Heart right ventricle (tissue), 16 donors: ENCODE data around the gene AGPAT2. TPM values are rescaled to one million over a fixed set of nuclear protein-coding genes. Genes with fewer than 3 reads are reported as not detected.

Experiments
- ATAC-seq, 8 donors: fragments of 200-7000 bp; cut with Tn5 transposase; one replicate each; pipeline ENCODE4 v1.9.1; 2020; ENCODE audit warnings: mild to moderate bottlenecking in 8 of 8, moderate library complexity in 8 of 8, moderate number of reproducible peaks in 1 of 8
- DNase-seq, 2 donors: peaks; one replicate each; pipeline ENCODE4 v3.0.0-alpha.2; 2020
- H3K27ac ChIP-seq, 10 donors: fragments of 200-600 bp; sonication (generic) in 2 of 10; one replicate each; pipeline versions ENCODE4 v1.5.0 to v1.8.0; 2020 to 2022; ENCODE audit warnings: mild to moderate bottlenecking in 3 of 10
- H3K27me3 ChIP-seq, 7 donors: fragments of 200-600 bp; one replicate each; pipeline ENCODE4 v1.8.0; 2021 to 2022; ENCODE audit warnings: mild to moderate bottlenecking in 2 of 7
- H3K36me3 ChIP-seq, 9 donors: fragments of 200-600 bp; sonication (generic) in 1 of 9; one replicate each; pipeline versions ENCODE4 v1.5.0 to v1.8.0; 2020 to 2022; ENCODE audit warnings: mild to moderate bottlenecking in 2 of 9
- H3K4me1 ChIP-seq, 9 donors: fragments of 200-600 bp; sonication (generic) in 1 of 9; one replicate each; pipeline versions ENCODE4 v1.5.0 to v1.8.0; 2020 to 2022; ENCODE audit warnings: mild to moderate bottlenecking in 4 of 9
- H3K4me3 ChIP-seq, 10 donors: fragments of 200-600 bp; sonication (generic) in 2 of 10; one replicate each; pipeline versions ENCODE4 v1.5.0 to v1.8.0; 2020 to 2022; ENCODE audit warnings: mild to moderate bottlenecking in 7 of 10, moderate library complexity in 2 of 10
- H3K9me3 ChIP-seq, 11 donors: fragments of 200-600 bp in 10 of 11; sonication (generic) in 2 of 11; one replicate each; pipeline versions ENCODE4 v1.5.0 to v1.8.0; 2013 to 2022; ENCODE audit warnings: mild to moderate bottlenecking in 2 of 11, control low read depth in 1 of 11, moderate library complexity in 1 of 11
- CTCF ChIP-seq, 9 donors: fragments of 200-600 bp; sonication (generic) in 2 of 9; IDR thresholded peaks; one replicate each; pipeline versions ENCODE4 v1.5.0 to v1.8.0; 2021 to 2022; ENCODE audit warnings: antibody characterized with exemption in 9 of 9, mild to moderate bottlenecking in 5 of 9, moderate library complexity in 1 of 9
- WGBS, 2 donors: extraction: QIAGEN DNeasy Blood & Tissue Kit; methylation state at CpG; one replicate each; pipeline ENCODE4 v1.1.7; 2013; ENCODE audit warnings: inconsistent platforms in 1 of 2; 5-methylcytosine and 5-hydroxymethylcytosine counted together
- intact Hi-C, 10 donors: fragments of 100-400 bp; cut with DNase I; formaldehyde crosslinking; loops; one replicate each; pipeline versions ENCODE4 v1.11.1 to v1.14.2; 2022
- polyA plus RNA-seq, 2 donors: library from polyadenylated mRNA; stranded (reverse); fragments of 200-250 nt; gene quantifications; one replicate each; pipeline ENCODE4 v1.2.3, GENCODE V29; 2013
- total RNA-seq, 10 donors: library from RNA; stranded (reverse); fragmentation: NEBNext Ultra II Directional in 3 of 10; extraction: Animal tissue kit (Norgen Biotek cat#: 25700) in 3 of 10; gene quantifications; one replicate each; pipeline versions ENCODE4 v1.2.1 to v1.2.4, GENCODE V29; 2021 to 2023
- donor health status: Arrhythmogenic right ventricular cardiomyopathy.
- donor health status: ischemic (EF 13 %, LVEDD 7.1; RV severe dilation, severe dysfunction).
- donor health status: healthy with polysubstance abuse.
- donor health status: DM: no; HTN: yes; CAD: no.
- donor health status: DM: no; HTN: no; CAD: no.
- donor health status: ischemic (EF 25% LVEDD 6.9; RV normal size, moderate dysfunction).
- donor health status: ischemic (EF 25% LVEDD 5.7; RV mildly dilated, moderate dysfunction).
- donor health status: healthy.
- donor health status: DM: yes; HTN: yes; CAD: no.
- donor health status: Ischemic cardiomyopathy.
- donor health status: ischemic (EF 35%, LVEDD 5.7; RV mildly dilated, moderate dysfunction).
- donor health status: nonischemic (EF 11% LVEDD 7.7; RV severe dilation, severe dysfunction).
- donor health status: DM: yes; HTN: yes; CAD: no.
- donor health status: PGD.
- donor health status: ischemic (EF 29% LVEDD 5.4; RV normal size, mild dysfunction).
- donor health status: nonischemic (EF 23%, LVEDD 6.1; RV moderate dilation, normal function).

Gene AGPAT2
- total and polyA plus RNA-seq, 12 donors: 48.1 to 195 (median 61.5) TPM

- peaks cover 0 to 88% (median 0%) of the 10 kb centered on the region in 7 donors for H3K27me3 ChIP-seq
- peaks cover 0 to 27% (median 5%) of the 10 kb centered on the region in 9 donors for H3K4me1 ChIP-seq
- TF ChIP-seq CTCF (IDR thresholded peaks at IDR 0.05): peak in 7 of 9 donors; percentile 9 to 45 (median 34)
- H3K4me3 ChIP-seq: peak overlapping the region; percentile 57 to 83 (median 76)
- 7 to 12% methylated on average over 35 to 49 of the region's 49 CpGs for WGBS, 2 donors
- H3K36me3 ChIP-seq: peaks cover 0 to 65% (median 27%) of the 10 kb centered on the region in 9 donors
- ATAC-seq: no peak
- H3K9me3 ChIP-seq: no peaks in the 10 kb centered on the region
- DNase-seq: no peak
- intact Hi-C loops: no loop called here
- peak overlapping the region; percentile 92 to 99 (median 96) for H3K27ac ChIP-seq
Measured at GRCh38 chr9:136665111-136665703, 22.1 kb downstream of the AGPAT2 start.

- H3K36me3 ChIP-seq: peaks cover 0 to 56% (median 18%) of the 10 kb centered on the region in 9 donors
- peak in 1 of 2 donors; percentile 25 for DNase-seq
- no peak for ATAC-seq
- 68 to 82% methylated on average over 27 of the region's 27 CpGs for WGBS, 2 donors
- no peaks in the 10 kb centered on the region for H3K9me3 ChIP-seq
- intact Hi-C loops: loop anchor here in 4 of 10 donors (2.0 kb wide), 1 partner anchor 19 kb away; no protein-coding TSS in a partner anchor
- TF ChIP-seq CTCF (IDR thresholded peaks at IDR 0.05): no peak
- peaks cover 0 to 88% (median 0%) of the 10 kb centered on the region in 7 donors for H3K27me3 ChIP-seq
- H3K27ac ChIP-seq: peak overlapping the region; percentile 92 to 99 (median 96)
- peaks cover 0 to 29% (median 6%) of the 10 kb centered on the region in 9 donors for H3K4me1 ChIP-seq
- peak overlapping the region; percentile 57 to 83 (median 76) for H3K4me3 ChIP-seq
Measured at GRCh38 chr9:136664000-136664915, 23.0 kb downstream of the AGPAT2 start.

- DNase-seq (peak; percentile 79 to 91), ATAC-seq (peak; percentile 43 to 77 (median 70))
- intact Hi-C loops: loop anchor here in 5 of 10 donors (1.0 to 2.0 kb wide), 2 partner anchors 17 to 18 kb away; no protein-coding TSS in a partner anchor
- peaks cover 0 to 42% (median 12%) of the 10 kb centered on the region in 9 donors for H3K36me3 ChIP-seq
- H3K27me3 ChIP-seq: peaks cover 0 to 94% (median 0%) of the 10 kb centered on the region in 7 donors
- H3K9me3 ChIP-seq: no peaks in the 10 kb centered on the region
- peaks cover 0 to 35% (median 13%) of the 10 kb centered on the region in 9 donors for H3K4me1 ChIP-seq
- H3K4me3 ChIP-seq: peak within 1 kb of the TSS; percentile 57 to 83 (median 76)
- WGBS, 2 donors: 55 to 66% methylated on average over 38 of the region's 38 CpGs
- TF ChIP-seq CTCF (IDR thresholded peaks at IDR 0.05): no peak
- peak within 1 kb of the TSS; percentile 92 to 99 (median 96) for H3K27ac ChIP-seq
Measured at GRCh38 chr9:136662656-136663581, 24.3 kb downstream of the AGPAT2 start, which contains the start of gene EGFL7. Gene EGFL7, plus strand, starts transcription at chr9:136662916. Its CDS starts 5,367 bp downstream, at chr9:136668283.
